CD4-positive, alpha-beta T cell (primary cell): ENCODE data around the gene HYI. TPM values are rescaled to one million over a fixed set of nuclear protein-coding genes. Genes with fewer than 3 reads are reported as not detected.
"Not testable (repeated sequence)": the region's sequence is repeated elsewhere in the genome, so short reads cannot be mapped to it uniquely, and the experiment has no call there.

ENCODE experiments used
- ATAC-seq: fragments of 200-7000 bp; cut with Tn5 transposase; one replicate; pipeline ENCODE4 v1.10.0; 2022; ENCODE audit warnings: mild to moderate bottlenecking; ENCODE audit not compliant: poor library complexity
- CTCF ChIA-PET: fragments of 350-600 bp; sonication (Branson Sonifier 250); formaldehyde crosslinking; loops from one replicate; lab custom pipeline; 2021; ENCODE audit warnings: antibody characterized with exemption, inconsistent platforms; lab: Charles Lee
- POLR2A ChIA-PET: fragments of 350-600 bp; sonication (Branson Sonifier 250); formaldehyde crosslinking; loops from one replicate; lab custom pipeline; 2021; ENCODE audit warnings: antibody characterized with exemption, inconsistent platforms; lab: Charles Lee
- DNase-seq, 14 experiments: peaks; one replicate each; pipeline ENCODE4 v3.0.0-alpha.2; 2013 to 2020; ENCODE audit warnings: mixed read lengths in 2 of 14
- H3K27ac ChIP-seq, 2 donors: one replicate each; pipeline versions ENCODE4 v1.5.1 to v1.7.0; 2013; ENCODE audit warnings: low read length in 2 of 2, low read depth in 1 of 2, mild to moderate bottlenecking in 1 of 2
- H3K27me3 ChIP-seq, 2 experiments: 1 replicate in 1 of 2; 2 replicates in 1 of 2; pipeline versions ENCODE4 v1.6.1 to v1.7.0; 2013; ENCODE audit warnings: low read length in 2 of 2, control low read depth in 1 of 2, mild to moderate bottlenecking in 1 of 2, moderate library complexity in 1 of 2; ENCODE audit not compliant: insufficient read depth in 2 of 2, control insufficient read depth in 1 of 2
- H3K36me3 ChIP-seq: one replicate; pipeline ENCODE4 v1.6.1; 2013; ENCODE audit warnings: low read length, control low read depth; ENCODE audit not compliant: insufficient read depth
- H3K4me1 ChIP-seq: one replicate; pipeline ENCODE4 v1.6.1; 2013; ENCODE audit warnings: low read length, control low read depth; ENCODE audit not compliant: insufficient read depth
- H3K4me3 ChIP-seq: one replicate; pipeline ENCODE4 v1.5.1; 2013; ENCODE audit warnings: mild to moderate bottlenecking, low read length, moderate library complexity
- H3K9me3 ChIP-seq, 2 experiments: 1 replicate in 1 of 2; 2 replicates in 1 of 2; pipeline versions ENCODE4 v1.6.1 to v1.7.0; 2013; ENCODE audit warnings: low read length in 2 of 2, mild to moderate bottlenecking in 2 of 2, control low read depth in 1 of 2, moderate library complexity in 1 of 2; ENCODE audit not compliant: control insufficient read depth in 1 of 2, insufficient read depth in 1 of 2
- H3K27ac Mint-ChIP-seq: one replicate; pipeline ENCODE4 v1.8.0; 2020; ENCODE audit warnings: mixed read lengths
- H3K27me3 Mint-ChIP-seq: one replicate; pipeline ENCODE4 v1.8.0; 2021; ENCODE audit warnings: mixed read lengths
- H3K36me3 Mint-ChIP-seq: one replicate; pipeline ENCODE4 v1.8.0; 2021; ENCODE audit warnings: low read depth, mixed read lengths
- H3K4me1 Mint-ChIP-seq: one replicate; pipeline ENCODE4 v1.8.0; 2021; ENCODE audit warnings: low read depth, mixed read lengths
- H3K4me3 Mint-ChIP-seq: one replicate; pipeline ENCODE4 v1.8.0; 2020; ENCODE audit warnings: mild to moderate bottlenecking, mixed read lengths
- H3K9me3 Mint-ChIP-seq: one replicate; pipeline ENCODE4 v1.8.0; 2020; ENCODE audit warnings: mixed read lengths
- CTCF ChIP-seq: fragments of 200-600 bp; IDR thresholded peaks from one replicate; pipeline ENCODE4 v1.8.0; 2022; ENCODE audit warnings: antibody characterized with exemption, mild to moderate bottlenecking
- intact Hi-C, 2 experiments: fragments of 100-400 bp; cut with DNase I in 1 of 2; cut with micrococcal nuclease in 1 of 2; formaldehyde crosslinking; loops; one replicate each; pipeline versions ENCODE4 v1.15.1 to v1.9.0; 2023 to 2025; cut with DNase I, micrococcal nuclease
- total RNA-seq, 174 experiments: library from RNA in 2 of 174; stranded (reverse) in 2 of 174; gene quantifications; one replicate each; pipeline ENCODE4 v1.2.3 and lab custom pipeline; 2021 to 2026

The HYI gene
- total RNA-seq, 2 experiments from 2014 or later = 26.1 to 31.6 TPM

GRCh38 chr1:43415901-43416300, 37.8 kb downstream of the HYI start:
- peak in 1 of 14 experiments; percentile 3 for DNase-seq
- Mint-ChIP-seq H3K36me3 (peaks cover 9% of the 10 kb centered on the region), H3K27me3 (no peaks in the 10 kb centered on the region), H3K4me3 (no peak overlapping the region), H3K27ac (no peak overlapping the region), H3K4me1 (peaks cover 5% of the 10 kb centered on the region), H3K9me3 (no peaks in the 10 kb centered on the region)
- no peak overlapping the region for H3K4me3 ChIP-seq
- no peak for ATAC-seq
- no peaks in the 10 kb centered on the region for H3K27me3 ChIP-seq
- H3K9me3 ChIP-seq = no peaks in the 10 kb centered on the region
- POLR2A ChIA-PET = interaction anchor here (2.5 kb wide), 1 partner anchor 189 kb away, joined by 14 read pairs; no protein-coding TSS in a partner anchor
- no peaks in the 10 kb centered on the region for H3K4me1 ChIP-seq
- CTCF ChIA-PET = interaction anchor here (4.9 kb wide), 1 partner anchor 190 kb away, joined by 58 read pairs; no protein-coding TSS in a partner anchor
- no peak for TF ChIP-seq CTCF
- H3K36me3 ChIP-seq = peaks cover 62% of the 10 kb centered on the region
- intact Hi-C loops = loop anchor here in 1 of 2 experiments (2.0 kb wide), 1 partner anchor 503 kb away; no protein-coding TSS in a partner anchor
- no peak overlapping the region for H3K27ac ChIP-seq

- Histone ChIP-seq H3K36me3 (peaks cover 54% of the 10 kb centered on the region), H3K4me1 (no peaks in the 10 kb centered on the region), H3K9me3 (no peaks in the 10 kb centered on the region), H3K27ac (no peak overlapping the region), H3K4me3 (no peak overlapping the region), H3K27me3 (no peaks in the 10 kb centered on the region)
- Mint-ChIP-seq H3K36me3 (peaks cover 18% of the 10 kb centered on the region), H3K4me3 (no peak overlapping the region), H3K27me3 (no peaks in the 10 kb centered on the region), H3K27ac (peak overlapping the region; percentile 0), H3K9me3 (no peaks in the 10 kb centered on the region), H3K4me1 (peaks cover 5% of the 10 kb centered on the region)
- intact Hi-C loops = loop anchor here (1.0 to 2.0 kb wide), 2 partner anchors 187 to 502 kb away; no protein-coding TSS in a partner anchor
- peak; percentile 47 to 79 (median 62) for DNase-seq
- TF ChIP-seq CTCF = peak; percentile 62
- peak; percentile 95 for ATAC-seq
- ChIA-PET POLR2A (interaction anchor here (1.0 to 2.5 kb wide), 3 partner anchors 56 to 188 kb away, joined by 3 to 14 read pairs (median 5); partner anchors contain the start of gene CDC20), CTCF (interaction anchor here (0.6 to 4.9 kb wide), 6 partner anchors 45 to 341 kb away, joined by 3 to 58 read pairs (median 4); no protein-coding TSS in a partner anchor)
Observed at GRCh38 chr1:43414634-43415223, 39.0 kb downstream of the HYI start.

- H3K9me3 Mint-ChIP-seq, H3K4me1 ChIP-seq, H3K27ac ChIP-seq, H3K4me3 Mint-ChIP-seq, H3K4me1 Mint-ChIP-seq, H3K27ac Mint-ChIP-seq, intact Hi-C loops, H3K27me3 Mint-ChIP-seq, H3K9me3 ChIP-seq, ATAC-seq, DNase-seq, H3K27me3 ChIP-seq, H3K4me3 ChIP-seq: not testable (repeated sequence)
- POLR2A ChIA-PET = interaction anchor here (0.6 to 2.5 kb wide), 4 partner anchors 21 to 187 kb away, joined by 3 to 14 read pairs (median 4); partner anchors contain the start of gene CDC20
- H3K36me3 ChIP-seq = peaks cover 51% of the 10 kb centered on the region
- CTCF ChIA-PET = interaction anchor here (4.9 kb wide), 1 partner anchor 187 kb away, joined by 58 read pairs; no protein-coding TSS in a partner anchor
- H3K36me3 Mint-ChIP-seq = peaks cover 31% of the 10 kb centered on the region
Observed at GRCh38 chr1:43413426-43413825, 40.3 kb downstream of the HYI start.
